GM19351 (cell line): ENCODE data around the gene EFHB.
A peak's percentile ranks its signal among the peaks of the same experiment; 100 is the strongest.
"Not testable (repeated sequence)": the region's sequence is repeated elsewhere in the genome, so short reads cannot be mapped to it uniquely, and the experiment has no call there.

Source experiments
- ATAC-seq: cut with Tn5 transposase; IDR thresholded peaks from one replicate; pipeline ENCODE4 v1.9.1; 2021; ENCODE audit warnings: mild to moderate bottlenecking, moderate library complexity; ENCODE audit not compliant: unreplicated experiment

EFHB gene, protein sequence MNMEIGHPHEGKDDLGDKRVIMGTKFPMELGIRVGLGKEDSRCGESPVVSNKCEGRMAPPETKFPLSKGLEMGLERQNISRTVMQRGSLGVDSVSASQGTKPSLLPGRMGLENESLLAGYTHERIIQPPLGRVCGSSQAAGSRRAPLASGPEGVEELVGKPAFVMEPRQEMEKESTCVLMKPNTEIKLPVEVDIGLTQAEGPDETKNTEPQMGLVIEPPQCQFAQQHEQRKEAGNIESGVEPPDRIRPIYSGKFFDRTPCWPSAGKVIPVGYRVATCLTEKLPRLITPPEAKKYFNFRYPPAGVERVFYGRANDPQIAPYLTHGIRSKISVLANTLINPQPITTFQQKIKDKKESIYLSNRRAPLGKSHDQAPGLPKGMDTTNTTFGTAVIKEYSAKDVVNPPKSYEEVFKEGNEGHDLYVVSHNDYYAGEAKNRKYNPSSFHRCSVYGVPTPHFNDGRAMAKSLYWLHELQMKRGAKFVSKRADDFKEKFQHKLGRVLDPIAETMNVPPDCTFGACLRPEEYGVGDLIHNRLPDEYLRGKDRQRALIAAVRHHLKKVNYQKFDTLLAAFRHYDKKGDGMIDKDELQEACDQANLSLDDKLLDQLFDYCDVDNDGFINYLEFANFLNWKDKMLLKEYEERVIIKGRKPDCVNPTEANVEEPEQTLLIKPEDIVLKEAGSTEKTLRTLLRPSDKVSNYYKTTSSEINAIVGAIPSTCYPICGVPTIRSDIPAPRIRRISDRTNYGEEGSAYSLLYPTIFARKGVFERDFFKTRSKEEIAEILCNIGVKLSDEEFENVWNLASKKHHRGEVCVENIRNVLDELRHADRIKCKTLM

DNA sequence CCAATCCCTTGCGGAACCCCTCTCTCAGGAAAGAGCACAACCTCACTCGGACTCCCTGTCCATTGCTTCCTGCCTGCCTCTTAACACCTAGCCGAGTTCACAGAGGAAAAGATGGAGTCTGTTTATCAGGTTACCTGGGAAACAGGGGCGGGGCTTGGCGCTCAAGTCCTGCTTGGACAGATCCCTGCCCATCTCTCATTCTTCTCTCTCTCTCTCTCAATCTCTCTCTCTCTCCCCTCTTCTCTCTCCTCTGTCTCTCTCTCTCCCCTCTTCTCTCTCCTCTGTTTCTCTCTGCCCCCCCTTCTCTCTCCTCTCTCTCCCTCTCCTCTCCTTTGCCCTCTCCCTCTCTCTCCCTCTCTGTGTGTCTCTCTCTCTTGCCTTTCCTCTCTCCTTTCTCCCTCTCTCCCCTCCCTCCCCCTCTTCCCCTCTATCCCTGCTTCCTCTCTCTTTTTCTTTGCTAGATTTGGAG is at the start of gene EFHB:
Gene EFHB (minus strand): TSS at position 120 of the 469 bp plus-strand sequence. CDS start 199 bp downstream, outside the sequence.
- no peak for ATAC-seq

DNA sequence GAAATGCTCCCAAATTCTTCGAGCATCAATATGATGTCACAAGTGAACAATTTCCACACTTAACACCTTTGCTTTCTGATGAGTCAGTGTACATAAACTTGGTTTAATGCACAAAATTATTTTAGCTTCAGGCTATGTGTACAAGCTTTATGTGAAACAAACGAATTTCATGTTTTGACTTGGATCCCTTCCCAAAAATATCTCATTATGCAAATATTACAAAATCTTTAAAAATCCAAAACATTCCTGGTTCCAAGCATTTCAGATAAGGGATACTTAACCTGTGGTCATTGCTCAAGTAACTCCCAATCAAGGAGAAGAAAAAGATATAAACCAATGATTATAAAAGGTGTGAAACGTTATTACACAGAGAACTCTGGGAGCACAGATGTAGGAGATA is 38.0 kb upstream of the EFHB start:
- ATAC-seq = no peak

DNA sequence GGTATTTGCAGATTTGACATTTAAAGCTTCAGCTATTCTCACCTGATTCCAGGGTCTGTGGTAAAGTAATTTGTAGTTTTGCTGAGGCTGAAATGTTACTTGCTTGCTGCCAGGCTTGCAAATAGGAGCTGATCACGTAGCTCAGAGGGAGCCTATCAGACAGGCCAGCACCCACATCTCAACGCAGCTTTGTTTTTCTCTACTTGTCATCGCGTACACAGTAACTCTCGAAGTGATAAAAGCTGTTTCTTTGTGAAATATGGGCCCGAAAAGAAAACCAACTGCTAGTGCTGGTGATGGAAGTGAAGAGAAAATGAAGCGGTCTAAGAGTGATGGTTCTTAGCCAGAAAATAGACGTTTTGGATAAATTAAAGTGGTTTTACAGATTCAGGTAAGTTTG is 36.3 kb upstream of the EFHB start:
- ATAC-seq = no peak

DNA sequence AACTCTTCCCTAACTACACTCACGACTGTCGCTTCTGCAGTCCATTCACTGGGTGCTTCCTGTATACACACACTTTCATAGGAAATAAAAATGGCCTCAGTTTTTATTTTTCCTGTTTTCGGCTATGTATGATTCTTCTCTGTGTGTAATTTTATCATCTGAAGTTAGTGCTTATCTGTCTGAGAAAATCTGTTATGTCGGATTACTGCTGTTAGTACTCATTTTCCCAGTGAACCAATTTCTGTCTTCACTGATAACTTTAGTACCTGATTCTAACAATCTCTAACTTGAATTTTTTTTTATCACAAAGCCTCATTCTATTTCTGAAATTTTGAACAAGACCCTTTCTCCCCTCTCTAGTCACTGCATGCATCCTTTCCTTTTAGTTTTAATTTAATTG is 33.8 kb upstream of the EFHB start:
- no peak for ATAC-seq

DNA sequence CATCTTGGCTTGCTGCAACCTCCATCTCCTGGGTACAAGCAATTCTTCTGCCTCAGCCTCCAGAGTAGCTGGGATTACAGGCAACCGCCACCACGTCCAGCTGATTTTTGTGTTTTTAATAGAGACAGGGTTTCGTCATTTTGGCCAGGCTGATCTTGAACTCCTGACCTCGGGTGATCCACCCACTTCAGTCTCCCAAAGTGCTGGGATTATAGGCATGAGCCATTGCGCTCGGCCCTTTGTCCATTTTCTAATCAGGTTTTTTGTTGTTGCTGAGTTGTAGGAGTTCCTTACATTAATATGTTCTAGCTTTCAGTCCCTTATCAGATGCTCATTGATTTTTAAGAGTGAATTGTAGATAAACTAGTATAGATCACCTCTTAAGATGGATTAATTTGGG is 33.2 kb upstream of the EFHB start:
- no peak for ATAC-seq

DNA sequence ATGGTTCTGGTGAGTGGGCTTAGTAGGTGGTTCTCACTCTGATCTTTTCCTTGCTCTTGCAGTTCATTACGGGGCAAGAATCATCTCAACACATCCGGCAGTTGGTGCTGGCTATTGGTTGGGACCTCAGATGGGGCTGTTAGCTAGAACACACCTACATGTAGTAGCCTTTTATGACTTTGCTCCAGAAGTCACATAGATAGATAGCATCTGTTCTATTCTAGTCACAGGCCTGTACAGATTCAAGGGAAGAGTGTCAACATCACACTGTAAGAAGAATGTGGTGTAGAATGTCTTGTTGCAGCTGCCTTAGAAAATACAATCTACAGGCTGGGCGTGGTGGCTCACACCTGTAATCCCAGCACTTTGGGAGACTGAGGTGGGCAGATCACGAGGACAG is 27.9 kb upstream of the EFHB start:
- no peak for ATAC-seq

DNA sequence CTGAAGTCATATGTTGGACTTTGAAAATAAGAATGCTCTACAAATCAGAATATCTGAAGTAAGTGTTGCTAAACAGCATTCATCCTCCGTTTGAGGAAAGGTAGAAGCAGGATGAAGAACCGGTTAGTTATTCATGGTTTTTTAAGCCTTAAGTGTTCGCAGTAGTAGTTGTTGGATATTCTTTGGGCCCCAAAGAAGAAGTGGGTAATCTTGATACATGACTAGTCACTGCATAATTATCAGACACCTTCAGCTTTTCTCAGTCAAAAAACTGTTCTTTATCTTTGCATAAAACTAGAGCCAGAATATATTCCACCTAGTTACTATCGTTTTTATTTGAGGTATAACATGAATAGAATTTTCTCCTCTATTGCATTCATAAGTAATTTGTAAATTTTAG is 26.7 kb upstream of the EFHB start:
- ATAC-seq = no peak

DNA sequence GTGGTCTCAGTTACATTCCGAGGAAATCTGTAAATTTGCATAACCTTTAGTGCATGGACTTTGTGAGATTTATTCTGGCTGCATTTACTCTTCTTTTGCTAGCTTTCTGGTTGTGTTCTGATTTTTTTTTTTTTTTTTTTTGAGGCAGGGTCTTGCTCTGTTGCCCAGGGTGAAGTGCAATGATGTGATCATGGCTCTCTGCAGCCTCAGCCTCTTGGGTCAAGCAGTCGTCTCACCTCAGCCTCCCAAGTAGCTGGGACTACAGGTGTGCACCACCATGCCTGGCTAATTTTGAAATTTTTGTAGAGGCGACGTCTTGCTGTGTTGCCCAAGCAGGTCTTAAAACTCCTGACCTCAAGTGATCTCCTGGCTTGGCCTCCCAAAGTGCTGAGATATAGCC is 25.5 kb upstream of the EFHB start:
- no peak for ATAC-seq

DNA sequence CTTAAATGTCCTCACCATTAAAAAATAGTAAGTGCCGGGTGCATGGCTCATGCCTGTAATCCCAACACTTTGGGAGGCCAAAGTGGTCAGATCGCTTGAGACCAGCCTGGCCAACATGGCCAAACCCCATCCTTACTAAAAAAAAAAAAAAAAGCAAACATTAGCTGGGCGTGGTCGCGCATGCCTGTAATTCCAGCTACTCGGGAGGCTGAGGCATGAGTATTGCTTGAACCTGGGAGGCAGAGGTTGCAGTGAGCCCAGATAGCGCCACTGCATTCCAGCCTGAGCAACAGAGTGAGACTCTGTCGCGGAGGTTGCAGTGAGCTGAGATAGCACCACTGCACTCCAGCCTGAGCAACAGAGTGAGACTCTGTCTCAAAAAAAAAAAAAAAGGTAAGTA is 23.3 kb upstream of the EFHB start:
- not testable (repeated sequence) for ATAC-seq

DNA sequence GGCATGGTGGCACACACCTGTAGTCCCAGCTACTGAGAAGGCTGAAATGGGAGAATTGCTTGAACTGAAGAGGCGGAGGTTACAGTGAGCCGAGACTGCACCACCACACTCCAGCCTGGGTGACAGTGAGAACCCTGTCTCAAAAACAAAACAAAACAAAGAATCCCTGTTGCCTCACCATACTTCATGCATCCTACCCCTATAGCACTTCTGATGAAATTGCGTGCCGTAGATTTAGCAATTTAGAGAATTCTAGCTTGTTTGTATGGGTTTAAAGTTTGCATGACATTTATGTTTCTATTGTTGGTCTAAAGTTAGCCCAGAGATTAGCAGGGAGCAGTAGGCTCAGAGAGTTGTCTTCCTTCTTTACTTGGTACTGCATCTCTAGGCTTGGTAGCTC is 20.7 kb upstream of the EFHB start:
- ATAC-seq = no peak

DNA sequence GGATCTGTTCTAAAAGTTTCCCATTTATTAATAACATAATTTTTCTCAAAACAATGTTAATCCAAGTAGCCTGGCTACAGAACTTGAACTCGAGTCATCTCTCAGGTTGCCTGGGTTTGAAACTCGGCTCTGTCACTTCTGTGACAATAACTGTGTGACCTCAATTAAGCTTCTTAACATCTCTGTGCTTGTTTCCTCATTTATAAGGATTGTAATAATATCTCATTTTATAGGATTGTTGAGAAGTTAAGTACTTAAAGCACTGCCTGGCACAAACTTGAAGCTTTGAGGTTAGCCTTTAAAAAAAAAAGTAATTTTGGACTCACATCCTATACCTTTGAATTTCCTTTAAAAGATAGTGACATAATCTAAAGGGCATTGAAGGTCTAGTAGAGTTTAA is 16.3 kb upstream of the EFHB start:
- ATAC-seq = no peak

DNA sequence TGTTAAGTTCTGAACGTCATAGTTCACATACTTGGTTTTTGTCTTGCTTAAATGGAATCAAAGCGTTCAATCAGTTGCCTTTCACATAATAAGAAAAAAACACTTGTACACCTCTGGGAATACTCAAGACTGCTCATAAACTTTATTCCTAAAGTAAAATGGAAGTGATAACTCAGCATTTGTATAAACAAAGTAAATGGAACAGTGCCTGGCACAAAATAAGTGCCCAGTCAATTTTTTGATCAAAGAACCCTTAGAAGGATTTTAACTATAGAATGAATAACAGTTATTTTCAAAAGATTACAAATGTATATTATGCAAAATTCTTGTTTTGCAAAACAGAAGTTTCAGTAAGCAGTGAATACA is 14.2 kb upstream of the EFHB start:
- ATAC-seq = no peak

DNA sequence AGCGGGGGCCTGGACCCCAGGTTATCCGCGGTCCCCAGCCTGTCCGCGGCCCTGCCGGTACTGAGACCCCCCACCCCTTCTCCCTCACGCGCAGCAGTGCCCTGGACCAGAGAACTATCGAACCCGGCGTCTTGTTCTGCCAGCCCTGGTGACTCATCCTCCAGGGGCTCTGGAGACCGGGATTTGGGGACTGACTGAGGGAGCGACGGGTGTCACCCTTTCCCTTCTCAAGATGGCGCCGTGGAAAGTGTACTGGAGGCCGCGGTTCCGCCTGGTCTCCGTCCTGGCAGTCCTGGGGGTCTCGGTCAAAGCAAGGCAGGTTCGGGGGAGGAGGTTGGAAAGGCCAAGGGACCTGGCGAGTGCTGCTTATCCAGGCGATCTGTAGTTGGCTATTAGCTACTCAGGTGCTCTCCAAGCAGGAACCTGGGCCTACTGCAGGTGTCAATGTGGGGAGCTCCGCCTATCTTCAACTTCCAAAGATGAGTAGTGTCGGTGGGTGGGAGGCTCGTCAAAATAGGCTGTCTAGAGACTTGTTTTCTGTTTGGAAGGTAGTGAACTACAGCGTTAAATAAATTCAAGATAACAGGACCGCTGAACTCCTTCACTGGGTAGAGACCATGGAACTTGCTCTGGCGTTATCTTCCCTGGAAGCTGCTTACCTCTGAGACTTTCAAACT is 13.7 kb upstream of the EFHB start:
- ATAC-seq = peak; percentile 28

DNA sequence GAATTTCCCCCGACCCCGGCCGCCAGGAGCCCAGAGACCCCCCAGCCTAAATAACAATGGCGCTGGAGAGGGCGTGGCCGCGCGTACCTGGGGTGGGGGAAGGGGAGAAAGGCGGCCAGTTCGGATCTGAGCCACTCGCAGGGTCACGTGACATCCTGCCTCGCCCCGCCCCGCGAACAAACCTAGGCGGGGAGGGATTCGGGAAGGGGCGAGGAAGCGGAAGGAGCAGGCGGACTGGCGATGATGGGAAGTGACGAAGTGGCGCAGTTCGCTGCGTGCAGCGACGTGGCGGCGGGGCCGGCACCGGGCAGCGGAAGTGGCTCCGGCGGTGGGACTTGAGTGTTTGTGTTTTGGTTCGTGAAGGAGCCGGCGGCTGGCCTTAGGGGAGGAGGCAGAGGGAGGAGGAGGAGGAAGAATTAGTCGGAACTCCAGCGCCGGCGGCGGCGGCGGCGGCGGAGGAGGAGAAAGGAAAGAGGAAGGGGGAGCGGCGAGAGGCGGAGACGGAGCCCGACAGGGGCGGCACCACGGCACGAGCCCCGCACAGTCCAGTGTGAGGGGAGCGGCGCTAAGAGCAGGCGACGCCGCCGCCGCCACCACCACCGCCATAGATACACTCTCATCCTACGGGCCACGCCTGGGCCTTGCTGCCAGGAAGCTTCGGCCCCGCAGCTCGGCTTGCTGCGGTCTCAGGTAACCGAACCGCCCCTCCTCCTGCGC is 13.0 kb upstream of the EFHB start, which contains the start of gene RAB5A:
Gene RAB5A (plus strand): TSS at position 266 of the 717 bp plus-strand sequence. CDS start 3,802 bp downstream, outside the sequence.
- ATAC-seq = peak; percentile 93

DNA sequence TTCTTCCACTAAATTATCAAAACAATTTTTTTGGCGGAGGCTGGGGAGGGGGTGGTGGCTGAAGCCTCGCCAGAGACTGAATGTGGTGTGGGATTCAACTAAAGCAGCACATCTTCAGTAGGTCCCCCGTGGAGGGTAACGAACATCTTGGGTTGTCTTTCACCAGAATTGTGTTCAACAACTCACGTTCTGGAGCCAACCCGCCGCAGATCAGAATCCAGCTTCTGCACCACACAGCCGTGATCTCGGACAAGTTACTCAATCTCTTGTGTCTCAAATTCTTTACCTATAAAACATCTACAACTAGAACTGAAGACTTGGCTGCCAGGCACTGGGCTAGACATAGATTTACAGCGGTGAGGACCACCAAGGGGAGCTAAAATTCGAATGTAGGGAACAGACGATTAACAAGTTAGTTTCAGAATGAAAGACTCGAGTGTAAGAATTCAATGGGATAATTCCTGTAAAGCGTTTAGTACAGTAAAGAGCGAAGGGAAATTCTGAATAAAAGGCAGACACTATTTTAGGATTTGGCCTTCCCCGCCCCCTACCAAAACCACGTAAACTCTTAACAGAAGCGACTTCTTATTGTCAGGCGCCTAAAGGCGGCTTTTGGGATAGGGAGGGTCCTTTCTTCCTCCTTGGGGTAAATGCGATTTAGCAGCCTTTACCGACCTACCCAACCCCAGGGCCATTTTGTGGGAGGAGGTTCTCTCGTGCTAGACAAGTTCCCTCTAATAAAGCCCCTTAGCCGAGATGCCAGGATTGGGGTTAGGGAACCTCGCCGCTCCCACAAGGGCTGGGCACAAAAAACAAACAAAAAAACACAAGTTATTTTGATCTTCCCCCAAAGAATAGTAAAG is 12.2 kb upstream of the EFHB start:
- ATAC-seq = peak; percentile 0

DNA sequence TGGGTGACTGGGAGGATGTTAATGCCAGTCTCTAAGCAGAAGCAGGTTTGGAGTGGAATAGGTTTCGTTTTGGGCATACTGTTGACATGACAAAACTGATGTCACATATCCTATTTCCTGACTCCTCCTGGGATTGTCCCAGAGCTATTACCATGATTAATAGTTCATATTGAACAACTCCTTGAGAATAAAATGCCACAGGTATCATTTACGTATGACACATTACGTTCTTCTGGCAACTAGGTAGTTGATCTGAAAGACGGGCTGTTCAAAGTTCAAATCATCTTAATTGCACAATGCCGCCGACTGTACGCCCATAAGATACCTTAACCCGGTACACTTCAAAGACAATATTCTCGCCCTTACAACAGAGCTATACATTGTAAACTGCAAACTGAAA is 11.5 kb upstream of the EFHB start:
- ATAC-seq = no peak

DNA sequence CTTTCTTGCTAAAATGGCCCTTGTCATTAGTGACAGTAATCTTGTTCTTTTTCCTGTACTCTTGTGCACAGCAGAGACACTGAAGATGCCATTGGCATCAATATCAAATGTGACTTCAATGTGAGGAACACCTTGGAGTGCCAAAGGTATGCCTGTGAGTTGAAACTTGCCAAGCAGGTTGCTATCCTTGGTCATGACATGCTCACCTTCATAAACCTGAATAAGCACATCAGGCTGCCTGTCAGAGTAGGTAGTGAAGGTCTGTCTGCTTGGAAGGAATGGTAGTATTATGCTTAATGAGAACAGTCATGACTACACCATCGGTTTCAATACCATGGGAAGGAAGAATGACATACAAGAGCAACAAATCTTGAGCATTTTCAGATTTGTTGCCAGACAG is 6.6 kb upstream of the EFHB start:
- no peak for ATAC-seq

DNA sequence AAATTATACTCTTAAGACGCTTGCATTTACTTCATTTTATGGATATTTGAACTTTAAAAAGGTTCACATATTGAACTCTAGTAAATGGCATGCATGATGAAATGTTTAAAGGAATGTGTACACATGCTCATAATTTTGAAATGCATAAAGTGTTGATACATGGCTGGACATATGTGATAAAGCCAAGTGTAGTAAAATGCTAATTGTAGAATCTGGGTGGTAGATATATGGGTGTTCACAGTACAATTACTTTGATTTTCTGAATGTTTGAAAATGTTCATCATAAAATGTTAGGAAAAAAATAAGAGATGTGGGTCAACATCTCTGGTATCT is 4.2 kb upstream of the EFHB start:
- ATAC-seq = no peak

DNA sequence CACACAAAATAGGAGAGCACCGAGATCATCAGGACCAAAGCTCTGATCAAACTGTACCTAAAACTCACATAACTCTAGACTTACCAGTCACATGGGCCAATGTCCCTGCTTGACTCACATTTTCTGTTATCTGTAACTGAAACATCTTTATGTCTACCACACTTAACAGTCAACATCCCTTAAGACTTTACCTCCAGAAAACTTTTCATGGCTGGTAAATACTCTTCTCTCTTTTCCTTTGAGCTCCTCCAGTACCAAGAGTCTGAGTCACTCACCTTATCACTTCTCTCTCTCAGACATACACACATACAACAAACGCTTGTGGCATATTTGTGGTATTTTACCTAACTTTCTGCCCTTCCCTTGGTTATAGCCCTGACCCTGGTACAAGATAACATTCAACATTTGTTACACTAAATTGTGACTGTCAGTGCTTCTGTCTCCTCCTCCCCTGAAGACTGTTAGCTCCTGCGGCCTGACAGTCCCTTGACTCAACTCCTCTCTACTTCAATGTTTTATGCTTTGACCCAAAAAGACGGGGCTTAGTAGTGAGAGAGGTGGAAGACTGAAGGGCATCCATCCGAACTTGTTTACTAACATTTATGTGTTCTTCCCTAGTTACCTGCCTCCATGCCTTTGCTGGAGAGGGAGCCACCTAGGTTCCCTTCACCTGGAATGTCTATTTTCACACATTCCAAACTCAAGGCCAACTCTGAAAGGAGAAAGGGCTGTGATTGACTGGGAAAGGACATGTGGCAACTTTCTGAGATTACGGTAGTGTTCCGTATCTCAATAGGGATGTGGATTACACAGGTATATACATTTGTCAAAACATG is 3.7 kb upstream of the EFHB start:
- no peak for ATAC-seq
